Motor neuron (in vitro differentiated cells): Measurements from ENCODE around the gene GCNT3. TPM values are rescaled to one million over a fixed set of nuclear protein-coding genes. Genes with fewer than 3 reads are reported as not detected.

ENCODE experiments used
- total RNA-seq, 8 experiments: library from RNA; unstranded; fragments of 300-600 nt; gene quantifications; 2 replicates each; pipeline versions ENCODE4 v1.2.3 to v1.2.4, GENCODE V29; 2022

The GCNT3 gene
- total RNA-seq, 8 experiments from 2014 or later = 0.08 to 67.3 (median 0.93) TPM

Other genes with a start within 250 kb of the GCNT3 start
- 10 to 100 TPM in 3 of 8 experiments, 1 to 10 TPM in 5; 4.0 to 71.1 (median 6.9) TPM for gene MYO1E, start 238.9 kb upstream of the GCNT3 start, total RNA-seq
- gene FAM81A, start 173.6 kb upstream of the GCNT3 start, total RNA-seq = 1 to 10 TPM in 7 of 8 experiments, under 1 TPM in 1; 0.31 to 5.6 (median 3.5) TPM
- gene GTF2A2, start 45.7 kb downstream of the GCNT3 start, total RNA-seq = 100 to 1,000 TPM in 5 of 8 experiments, 10 to 100 TPM in 3; 76.0 to 158 (median 115) TPM
- 10 to 100 TPM; 26.9 to 81.1 (median 40.5) TPM for gene BNIP2, start 77.5 kb downstream of the GCNT3 start, total RNA-seq